Epidermal melanocyte (primary cell): ENCODE measurements around the gene FZD8.
A peak's percentile ranks its signal among the peaks of the same experiment; 100 is the strongest.
"Not testable (repeated sequence)": the region's sequence is repeated elsewhere in the genome, so short reads cannot be mapped to it uniquely, and the experiment has no call there.

Experiments used
- DNase-seq: peaks from one replicate; pipeline ENCODE4 v3.0.0; 2011; ENCODE audit warnings: low spot score; ENCODE audit not compliant: insufficient read length

FZD8 gene, protein sequence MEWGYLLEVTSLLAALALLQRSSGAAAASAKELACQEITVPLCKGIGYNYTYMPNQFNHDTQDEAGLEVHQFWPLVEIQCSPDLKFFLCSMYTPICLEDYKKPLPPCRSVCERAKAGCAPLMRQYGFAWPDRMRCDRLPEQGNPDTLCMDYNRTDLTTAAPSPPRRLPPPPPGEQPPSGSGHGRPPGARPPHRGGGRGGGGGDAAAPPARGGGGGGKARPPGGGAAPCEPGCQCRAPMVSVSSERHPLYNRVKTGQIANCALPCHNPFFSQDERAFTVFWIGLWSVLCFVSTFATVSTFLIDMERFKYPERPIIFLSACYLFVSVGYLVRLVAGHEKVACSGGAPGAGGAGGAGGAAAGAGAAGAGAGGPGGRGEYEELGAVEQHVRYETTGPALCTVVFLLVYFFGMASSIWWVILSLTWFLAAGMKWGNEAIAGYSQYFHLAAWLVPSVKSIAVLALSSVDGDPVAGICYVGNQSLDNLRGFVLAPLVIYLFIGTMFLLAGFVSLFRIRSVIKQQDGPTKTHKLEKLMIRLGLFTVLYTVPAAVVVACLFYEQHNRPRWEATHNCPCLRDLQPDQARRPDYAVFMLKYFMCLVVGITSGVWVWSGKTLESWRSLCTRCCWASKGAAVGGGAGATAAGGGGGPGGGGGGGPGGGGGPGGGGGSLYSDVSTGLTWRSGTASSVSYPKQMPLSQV

GRCh38 chr10:35642035-35642792, at the start of gene FZD8:
Gene FZD8 (minus strand): TSS chr10:35642296. CDS start chr10:35641429, 867 bp downstream.
- DNase-seq, result peak; percentile 82

- no peak for DNase-seq
Observed at GRCh38 chr10:35691522-35692236, 49.6 kb upstream of the FZD8 start.

GRCh38 chr10:35690534-35690933, 48.4 kb upstream of the FZD8 start:
- no peak for DNase-seq

- not testable (repeated sequence) for DNase-seq
Observed at GRCh38 chr10:35685858-35686257, 43.8 kb upstream of the FZD8 start.

DNA sequence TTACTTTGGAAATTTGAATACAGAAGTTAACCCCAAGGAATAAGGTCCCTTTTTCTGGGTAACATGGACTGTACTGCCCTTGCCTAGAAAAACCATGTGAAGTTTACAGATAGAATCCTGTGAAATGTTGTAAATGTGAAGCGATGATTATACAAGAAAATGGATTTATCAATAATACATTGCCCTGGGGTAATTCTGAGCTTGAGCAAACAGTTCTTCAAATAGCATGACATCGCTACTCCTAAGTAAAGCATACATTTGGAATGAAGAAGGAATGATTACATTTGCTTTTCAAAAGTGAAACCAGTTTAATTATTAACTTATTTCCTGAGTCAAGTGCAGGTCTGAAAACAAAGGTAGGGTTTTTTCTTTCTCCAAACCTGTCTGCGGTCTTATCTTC, 43.3 kb upstream of the FZD8 start:
- DNase-seq, result no peak

DNA sequence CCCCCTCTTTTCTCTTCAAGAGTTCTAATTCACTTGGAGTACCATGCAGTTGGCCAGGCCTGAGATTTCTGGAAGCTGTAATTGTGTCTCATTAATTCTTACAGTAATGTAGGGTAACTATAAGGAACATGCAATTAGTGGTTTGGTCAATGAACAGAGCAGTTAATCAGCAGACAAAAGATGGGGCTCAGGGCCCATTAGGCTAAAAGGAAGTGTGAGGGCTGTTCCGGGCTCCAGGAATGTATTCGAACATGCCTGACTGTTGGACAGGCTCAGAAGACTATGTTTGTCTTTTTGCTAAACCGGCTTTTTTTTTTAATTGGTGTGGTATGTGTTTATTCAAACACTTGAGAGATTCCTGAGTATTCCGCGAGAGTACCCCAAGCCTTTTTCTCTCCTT, 42.5 kb upstream of the FZD8 start:
- no peak for DNase-seq

DNA sequence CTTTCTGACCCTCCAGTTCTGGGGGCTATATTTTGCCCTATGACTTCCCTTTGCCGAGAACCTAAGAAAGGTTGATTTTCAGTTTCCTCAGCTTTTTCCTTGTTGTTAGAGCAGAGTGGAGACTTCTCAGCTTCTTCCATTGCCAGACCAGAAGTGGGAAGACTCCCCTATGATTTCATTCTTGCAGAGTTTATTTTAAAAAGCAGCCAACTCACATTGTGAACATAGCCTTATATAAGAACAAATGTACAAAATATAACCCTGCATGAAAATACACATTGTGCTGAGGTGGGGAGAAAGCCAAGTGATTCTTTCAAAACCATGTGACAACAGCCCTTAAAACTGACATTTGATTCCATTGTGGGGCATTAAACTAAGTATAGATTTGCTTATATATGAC, 33.8 kb upstream of the FZD8 start:
- no peak for DNase-seq

GRCh38 chr10:35674843-35675242, 32.7 kb upstream of the FZD8 start:
- no peak for DNase-seq

- DNase-seq, result no peak
Observed at GRCh38 chr10:35668865-35669650, 27.0 kb upstream of the FZD8 start.

- no peak for DNase-seq
Observed at GRCh38 chr10:35667971-35668370, 25.9 kb upstream of the FZD8 start.

DNA sequence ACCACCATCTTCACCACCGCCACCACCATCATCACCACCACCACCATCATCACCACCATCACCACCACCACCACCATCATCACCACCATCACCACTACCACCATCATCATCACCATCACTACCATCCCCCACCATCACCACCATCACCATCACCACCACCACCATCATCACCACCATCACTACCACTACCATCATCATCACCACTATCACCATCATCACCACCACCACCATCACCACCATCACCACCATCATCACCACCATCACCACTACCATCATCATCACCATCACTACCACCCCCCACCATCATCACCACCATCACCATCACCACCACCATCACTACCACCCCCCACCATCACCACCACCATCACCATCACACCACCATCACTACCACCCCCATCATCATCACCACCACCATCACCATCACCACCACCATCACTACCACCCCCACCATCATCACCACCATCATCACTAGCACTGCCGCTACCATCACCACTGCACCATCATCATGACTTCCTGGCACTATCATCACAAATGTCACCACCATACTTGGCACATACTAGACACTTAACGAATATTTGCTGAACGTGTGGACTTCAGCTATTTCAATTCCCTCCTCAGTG, 25.3 kb upstream of the FZD8 start:
- no peak for DNase-seq

GRCh38 chr10:35661236-35661635, 19.1 kb upstream of the FZD8 start:
- DNase-seq, result no peak

DNA sequence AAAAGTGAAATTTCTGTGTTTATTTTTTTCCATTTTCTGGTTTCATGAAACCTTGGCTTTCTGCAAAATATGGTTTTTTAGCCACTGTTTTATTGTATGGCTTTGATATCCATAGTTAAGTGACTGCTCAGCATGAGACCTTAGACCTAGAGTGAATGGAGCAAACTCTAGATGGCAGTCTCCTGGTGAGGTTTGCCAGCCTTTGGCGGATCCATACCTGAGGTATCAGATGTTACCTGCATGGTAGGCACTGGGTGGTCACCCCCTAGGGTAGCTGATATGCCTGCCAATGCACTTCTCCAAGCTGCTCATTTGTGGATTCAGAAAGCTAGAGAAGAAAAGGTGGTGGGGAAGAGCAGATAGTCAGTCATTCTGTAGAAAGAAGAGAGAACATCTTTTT, 17.4 kb upstream of the FZD8 start:
- no peak for DNase-seq

DNA sequence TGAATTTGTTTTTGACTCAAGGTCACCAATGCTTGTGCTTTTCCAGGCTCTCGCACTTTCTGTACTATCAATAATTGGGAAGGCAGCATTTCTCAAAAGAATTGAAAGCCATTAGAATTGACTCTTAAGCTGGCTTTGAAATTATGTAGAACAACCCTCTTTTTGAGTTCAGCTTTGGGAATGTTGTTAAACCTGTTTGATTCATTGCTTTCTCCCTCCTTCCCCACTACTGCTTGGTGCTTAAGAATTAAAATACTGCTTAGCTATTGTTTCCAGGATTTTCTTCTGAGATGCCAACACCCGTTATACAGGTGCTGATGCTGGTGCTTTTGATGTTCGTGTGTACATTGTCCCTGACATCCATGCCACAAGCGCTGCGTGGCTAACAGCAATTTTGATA, 15.5 kb upstream of the FZD8 start:
- DNase-seq, result no peak

DNA sequence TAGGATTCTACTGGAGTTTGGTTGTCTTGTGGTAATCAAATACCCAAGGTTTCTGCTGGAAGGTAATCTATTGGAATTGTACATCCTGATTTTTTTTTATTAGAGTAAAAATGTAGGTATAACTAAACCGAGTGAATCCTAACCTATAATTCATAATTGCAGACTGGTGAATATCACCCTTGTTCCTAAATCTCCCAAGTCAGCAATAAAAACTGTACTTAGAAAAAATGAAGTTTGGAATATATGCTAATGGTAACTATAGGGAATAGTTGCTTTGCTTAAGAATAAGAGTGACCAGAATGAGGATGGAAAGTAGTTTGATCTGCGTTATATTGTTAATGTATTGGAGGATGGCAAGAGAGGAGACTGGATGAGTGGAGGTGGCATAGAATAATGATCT, 10.7 kb upstream of the FZD8 start:
- no peak for DNase-seq

DNA sequence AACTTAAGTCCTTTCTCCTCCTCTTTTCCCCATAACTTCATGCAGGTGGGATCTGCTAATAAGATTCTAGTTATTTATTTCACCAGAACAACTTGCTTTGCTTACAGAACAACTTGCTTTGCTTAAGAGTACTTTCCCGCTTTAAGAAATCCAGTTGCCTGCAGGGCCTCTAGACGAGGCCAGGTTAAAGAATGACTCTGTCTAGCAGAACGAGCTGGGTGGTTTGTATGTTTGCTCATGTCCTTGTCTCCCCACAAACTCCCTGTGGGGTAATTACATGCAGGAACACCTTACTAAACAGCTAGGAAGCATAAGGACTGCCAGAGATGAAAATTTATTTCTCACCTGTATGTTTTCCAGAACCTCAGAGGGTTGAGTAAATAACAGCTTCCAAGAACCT, 8.8 kb upstream of the FZD8 start:
- DNase-seq, result no peak

- no peak for DNase-seq
Observed at GRCh38 chr10:35644050-35644950, 2.2 kb upstream of the FZD8 start.

- DNase-seq, result peak; percentile 62
Observed at GRCh38 chr10:35643151-35644049, 1.3 kb upstream of the FZD8 start.
